Type B pancreatic cell (in vitro differentiated cells): Measurements from ENCODE around the gene PLAU. TPM values are rescaled to one million over a fixed set of nuclear protein-coding genes. Genes with fewer than 3 reads are reported as not detected.
A peak's percentile ranks its signal among the peaks of the same experiment; 100 is the strongest.
"Not testable (repeated sequence)": the region's sequence is repeated elsewhere in the genome, so short reads cannot be mapped to it uniquely, and the experiment has no call there.

Source experiments
- DNase-seq: peaks from one replicate; pipeline ENCODE4 v3.0.0; 2021; ENCODE audit warnings: mixed read lengths; ENCODE audit not compliant: unreplicated experiment; ENCODE audit errors: extremely low spot score
- H3K27ac Mint-ChIP-seq: 2 replicates; pipeline ENCODE4 v1.8.0; 2021; ENCODE audit warnings: mild to moderate bottlenecking, mixed read lengths
- H3K27me3 Mint-ChIP-seq: 2 replicates; pipeline ENCODE4 v1.8.0; 2021; ENCODE audit warnings: mixed read lengths
- H3K36me3 Mint-ChIP-seq: 2 replicates; pipeline ENCODE4 v1.8.0; 2021; ENCODE audit warnings: mixed read lengths
- H3K4me1 Mint-ChIP-seq: one replicate; pipeline ENCODE4 v1.8.0; 2021; ENCODE audit warnings: mixed read lengths; ENCODE audit not compliant: unreplicated experiment
- H3K4me3 Mint-ChIP-seq: 2 replicates; pipeline ENCODE4 v1.8.0; 2021; ENCODE audit warnings: mild to moderate bottlenecking, mixed read lengths
- H3K9me3 Mint-ChIP-seq: 2 replicates; pipeline ENCODE4 v1.8.0; 2021; ENCODE audit warnings: mixed read lengths
- CTCF ChIP-seq: fragments of 200-600 bp; sonication (generic); conservative IDR thresholded peaks from 2 replicates; pipeline ENCODE4 v1.5.0; 2021; ENCODE audit warnings: antibody characterized with exemption, mild to moderate bottlenecking
- total RNA-seq: library from RNA; stranded (reverse); gene quantifications from 2 replicates; pipeline ENCODE4 v1.2.1, GENCODE V29; 2021; ENCODE audit warnings: low replicate concordance

Gene PLAU
- total RNA-seq, 1 donor from 2014 or later, result 3.5 TPM

- no peak for TF ChIP-seq CTCF
- no peaks in the 10 kb centered on the region for H3K36me3 Mint-ChIP-seq
- no peak for DNase-seq
- no peaks in the 10 kb centered on the region for H3K27me3 Mint-ChIP-seq
- peaks cover 20% of the 10 kb centered on the region for H3K4me1 Mint-ChIP-seq
- no peaks in the 10 kb centered on the region for H3K9me3 Mint-ChIP-seq
- H3K4me3 Mint-ChIP-seq, result no peak overlapping the region
- H3K27ac Mint-ChIP-seq, result peak overlapping the region; percentile 26
Observed at GRCh38 chr10:73959484-73960243, 48.7 kb downstream of the PLAU start.

GRCh38 chr10:73962386-73962785 is 51.5 kb downstream of the PLAU start:
- H3K4me1 Mint-ChIP-seq, result peaks cover 23% of the 10 kb centered on the region
- no peak for DNase-seq
- H3K4me3 Mint-ChIP-seq, result no peak overlapping the region
- no peak overlapping the region for H3K27ac Mint-ChIP-seq
- no peaks in the 10 kb centered on the region for H3K27me3 Mint-ChIP-seq
- no peaks in the 10 kb centered on the region for H3K36me3 Mint-ChIP-seq
- TF ChIP-seq CTCF, result no peak
- no peaks in the 10 kb centered on the region for H3K9me3 Mint-ChIP-seq

- not testable (repeated sequence) for H3K36me3 Mint-ChIP-seq, H3K27me3 Mint-ChIP-seq, H3K4me3 Mint-ChIP-seq, H3K9me3 Mint-ChIP-seq, H3K27ac Mint-ChIP-seq, DNase-seq
- peaks cover 32% of the 10 kb centered on the region for H3K4me1 Mint-ChIP-seq
Observed at GRCh38 chr10:73963533-73963932, 52.6 kb downstream of the PLAU start.

GRCh38 chr10:73964743-73965142 is 53.8 kb downstream of the PLAU start:
- Mint-ChIP-seq H3K36me3 (no peaks in the 10 kb centered on the region), H3K27ac (no peak overlapping the region)

GRCh38 chr10:73965267-73965889 is 54.4 kb downstream of the PLAU start:
- H3K4me3 Mint-ChIP-seq, H3K9me3 Mint-ChIP-seq, H3K27me3 Mint-ChIP-seq, DNase-seq, H3K36me3 Mint-ChIP-seq: not testable (repeated sequence)
- Mint-ChIP-seq H3K4me1 (peaks cover 32% of the 10 kb centered on the region), H3K27ac (peak overlapping the region; percentile 89)

More at GRCh38 chr10:73964743-73965142, 53.8 kb downstream of the PLAU start:
- Mint-ChIP-seq H3K4me1 (peaks cover 35% of the 10 kb centered on the region), H3K27me3 (no peaks in the 10 kb centered on the region), H3K9me3 (no peaks in the 10 kb centered on the region), H3K4me3 (no peak overlapping the region)
- no peak for DNase-seq
- TF ChIP-seq CTCF, result no peak

GRCh38 chr10:73965890-73966768 is 55.2 kb downstream of the PLAU start:
- H3K4me1 Mint-ChIP-seq, result peaks cover 32% of the 10 kb centered on the region
- no peaks in the 10 kb centered on the region for H3K36me3 Mint-ChIP-seq

More at GRCh38 chr10:73965890-73966768, 55.2 kb downstream of the PLAU start:
- peak overlapping the region; percentile 81 for H3K4me3 Mint-ChIP-seq
- H3K27me3 Mint-ChIP-seq, result no peaks in the 10 kb centered on the region
- H3K9me3 Mint-ChIP-seq, result no peaks in the 10 kb centered on the region
- DNase-seq, result peak; percentile 81
- H3K27ac Mint-ChIP-seq, result peak overlapping the region; percentile 89
- TF ChIP-seq CTCF, result no peak
